Measurements from ENCODE around the gene CAP2.

Gene CAP2

DNA sequence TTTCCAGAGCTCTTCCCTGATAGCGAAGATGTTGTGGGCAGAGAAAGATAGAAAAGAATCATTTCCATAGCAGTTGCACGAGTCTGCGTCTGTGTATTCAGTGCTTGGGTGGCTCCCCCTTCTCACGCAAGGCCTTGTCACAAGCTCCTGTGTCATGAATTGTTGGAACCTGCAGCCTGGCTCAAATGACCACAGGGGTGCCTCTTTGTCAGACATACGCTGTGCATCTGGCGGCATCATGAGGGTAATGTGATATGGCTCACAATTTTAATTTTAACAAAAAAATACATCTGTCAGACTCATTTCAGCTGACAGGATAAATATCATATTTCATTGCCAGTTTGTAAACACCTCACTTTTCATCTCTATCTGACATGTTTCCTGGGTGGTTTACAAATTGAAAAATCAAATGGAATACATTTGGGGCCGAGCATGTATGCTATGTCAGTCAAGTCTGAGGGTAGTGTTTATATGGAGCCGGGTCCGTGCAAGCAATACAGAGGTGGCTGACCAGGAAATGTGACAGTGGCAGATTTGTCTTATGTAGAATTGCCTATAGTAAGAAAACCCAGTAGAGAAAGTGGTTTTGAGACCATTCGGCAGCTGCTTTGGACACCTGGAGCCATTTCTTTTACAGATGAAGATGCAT, 90.9 kb downstream of the CAP2 start:
- CTCF ChIA-PET, result no interaction called here
- H3K4me1 Mint-ChIP-seq, result no peaks in the 10 kb centered on the region
- H3K27me3 Mint-ChIP-seq, result peaks cover 3% of the 10 kb centered on the region
- H3K36me3 Mint-ChIP-seq, result no peaks in the 10 kb centered on the region
- no peak overlapping the region for H3K4me3 Mint-ChIP-seq
- H3K27ac Mint-ChIP-seq, result no peak overlapping the region
- no peak for DNase-seq
- no peaks in the 10 kb centered on the region for H3K9me3 Mint-ChIP-seq

DNA sequence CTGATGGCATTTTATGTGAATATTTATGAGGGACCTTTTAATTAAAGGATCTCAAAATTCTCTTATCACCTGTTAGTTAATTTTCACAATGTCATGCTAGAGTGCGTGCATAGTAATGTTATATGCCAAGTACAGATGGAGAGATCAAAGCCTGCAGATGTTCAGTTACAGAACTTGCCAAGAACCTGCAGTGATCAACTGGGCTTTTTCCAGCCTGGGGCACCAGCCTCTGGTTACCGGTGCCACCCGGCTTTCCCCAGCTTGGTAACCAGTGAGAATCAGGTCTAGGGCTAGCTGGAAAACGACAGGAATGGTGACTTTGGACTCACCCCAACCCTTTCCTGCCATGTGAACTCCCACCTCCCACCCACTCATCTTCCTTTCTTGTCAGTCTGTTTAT, 91.8 kb downstream of the CAP2 start:
- H3K4me1 Mint-ChIP-seq, result no peaks in the 10 kb centered on the region
- no peaks in the 10 kb centered on the region for H3K9me3 Mint-ChIP-seq
- H3K27ac Mint-ChIP-seq, result no peak overlapping the region
- peaks cover 3% of the 10 kb centered on the region for H3K27me3 Mint-ChIP-seq
- no peak for DNase-seq
- no peaks in the 10 kb centered on the region for H3K36me3 Mint-ChIP-seq
- CTCF ChIA-PET, result no interaction called here
- no peak overlapping the region for H3K4me3 Mint-ChIP-seq

- H3K36me3 Mint-ChIP-seq, result no peaks in the 10 kb centered on the region
- no peak for DNase-seq
- H3K4me1 Mint-ChIP-seq, result peaks cover 1% of the 10 kb centered on the region
- H3K27me3 Mint-ChIP-seq, result peaks cover 9% of the 10 kb centered on the region
- H3K9me3 Mint-ChIP-seq, result no peaks in the 10 kb centered on the region
- H3K27ac Mint-ChIP-seq, result no peak overlapping the region
- H3K4me3 Mint-ChIP-seq, result no peak overlapping the region
- CTCF ChIA-PET, result no interaction called here
Observed at GRCh38 chr6:17485946-17486345, 92.6 kb downstream of the CAP2 start.

DNA sequence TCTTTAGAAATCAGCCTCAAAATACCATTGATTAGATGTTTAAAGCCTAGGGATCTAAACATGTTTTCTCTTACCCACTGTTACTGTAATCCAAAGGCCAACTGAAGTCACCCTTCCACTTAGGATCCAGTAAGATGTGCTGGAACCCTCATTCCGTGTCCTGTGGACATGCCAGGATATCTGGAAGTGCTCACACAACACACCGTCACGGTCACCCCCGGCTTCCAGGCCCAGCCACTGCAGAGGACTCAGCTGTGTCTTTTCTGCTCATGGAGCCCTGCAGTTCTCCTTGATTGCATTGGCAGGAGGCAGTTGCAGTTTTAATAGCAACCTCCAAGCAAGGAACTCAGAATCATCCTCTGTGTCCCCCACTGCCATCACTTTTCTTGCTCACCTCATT, 93.3 kb downstream of the CAP2 start:
- Mint-ChIP-seq H3K4me1 (peaks cover 3% of the 10 kb centered on the region), H3K9me3 (no peaks in the 10 kb centered on the region), H3K27ac (no peak overlapping the region), H3K36me3 (no peaks in the 10 kb centered on the region), H3K27me3 (peaks cover 10% of the 10 kb centered on the region), H3K4me3 (no peak overlapping the region)
- CTCF ChIA-PET, result no interaction called here
- no peak for DNase-seq

DNA sequence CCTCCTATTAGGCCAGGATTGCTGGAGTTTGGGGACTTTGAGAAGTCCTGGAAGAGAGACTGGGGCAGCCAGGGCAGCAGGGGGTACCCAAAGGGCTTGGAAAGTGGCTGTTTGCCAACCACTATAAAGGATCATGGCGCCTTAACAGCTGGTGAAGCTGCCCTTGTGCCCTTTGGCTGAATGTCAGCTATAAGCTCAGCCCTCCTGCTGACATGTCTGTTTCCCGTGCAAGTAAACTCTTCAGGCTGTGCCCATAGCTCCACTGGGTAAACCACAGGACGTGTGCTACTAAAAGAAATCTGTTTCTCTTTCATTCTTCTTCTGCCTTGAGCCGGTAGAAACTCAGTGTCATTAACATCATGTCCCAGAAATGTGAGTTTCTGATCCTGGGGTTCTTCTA, 97.3 kb downstream of the CAP2 start:
- Mint-ChIP-seq H3K27ac (no peak overlapping the region), H3K36me3 (no peaks in the 10 kb centered on the region), H3K27me3 (peaks cover 32% of the 10 kb centered on the region), H3K4me3 (no peak overlapping the region), H3K4me1 (peaks cover 3% of the 10 kb centered on the region), H3K9me3 (no peaks in the 10 kb centered on the region)
- CTCF ChIA-PET, result no interaction called here
- no peak for DNase-seq

GRCh38 chr6:17491416-17492142, 98.2 kb downstream of the CAP2 start:
- Mint-ChIP-seq H3K4me1 (peaks cover 3% of the 10 kb centered on the region), H3K27me3 (peaks cover 32% of the 10 kb centered on the region), H3K36me3 (no peaks in the 10 kb centered on the region), H3K4me3 (no peak overlapping the region), H3K9me3 (no peaks in the 10 kb centered on the region), H3K27ac (no peak overlapping the region)
- CTCF ChIA-PET, result no interaction called here
- no peak for DNase-seq

DNA sequence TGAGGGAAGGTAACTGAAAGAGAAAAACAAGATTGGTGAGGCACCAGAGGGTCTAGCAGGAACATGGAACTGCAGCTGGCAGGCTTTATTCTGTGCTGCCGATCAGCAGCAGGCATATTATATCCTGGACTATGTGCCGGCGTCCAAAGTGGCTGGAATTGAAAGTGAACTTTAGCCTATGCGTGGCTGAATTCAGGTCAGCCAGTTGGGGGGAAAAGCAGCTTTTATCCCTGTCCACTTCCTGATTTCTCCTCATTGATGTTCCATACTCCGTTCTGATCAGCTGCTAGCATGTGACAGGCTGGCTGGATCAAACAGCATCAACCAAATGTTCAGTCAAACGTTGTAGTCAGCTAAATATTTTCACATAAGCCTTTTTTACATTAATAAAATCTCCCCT, 99.0 kb downstream of the CAP2 start:
- no peak overlapping the region for H3K27ac Mint-ChIP-seq
- no peaks in the 10 kb centered on the region for H3K36me3 Mint-ChIP-seq
- no peak for DNase-seq
- H3K9me3 Mint-ChIP-seq, result no peaks in the 10 kb centered on the region
- CTCF ChIA-PET, result no interaction called here
- peaks cover 32% of the 10 kb centered on the region for H3K27me3 Mint-ChIP-seq
- H3K4me1 Mint-ChIP-seq, result peaks cover 3% of the 10 kb centered on the region
- H3K4me3 Mint-ChIP-seq, result no peak overlapping the region

DNA sequence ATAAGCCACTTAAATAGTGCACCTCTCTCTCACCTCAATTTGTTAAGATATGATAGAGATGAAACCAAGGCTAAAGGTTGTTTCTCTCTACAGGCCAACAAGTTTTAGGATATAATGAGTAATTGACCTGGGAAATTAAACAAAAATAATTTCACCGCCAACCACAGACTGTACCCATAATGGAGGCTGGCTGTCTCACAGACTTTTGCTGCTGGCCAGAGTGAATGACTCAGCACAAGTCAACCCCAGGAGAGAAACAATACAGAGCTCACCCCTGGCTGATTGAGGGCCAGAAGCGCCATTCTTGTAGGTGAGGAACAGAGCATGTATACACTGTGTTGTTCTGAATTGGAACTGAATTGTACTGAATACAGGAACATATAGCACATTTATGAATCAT, 99.9 kb downstream of the CAP2 start:
- Mint-ChIP-seq H3K27me3 (peaks cover 29% of the 10 kb centered on the region), H3K9me3 (no peaks in the 10 kb centered on the region), H3K27ac (no peak overlapping the region), H3K4me3 (no peak overlapping the region), H3K36me3 (no peaks in the 10 kb centered on the region), H3K4me1 (peaks cover 3% of the 10 kb centered on the region)
- DNase-seq, result no peak
- CTCF ChIA-PET, result no interaction called here

GRCh38 chr6:17494177-17494576, 100.8 kb downstream of the CAP2 start:
- Mint-ChIP-seq H3K4me1 (peaks cover 3% of the 10 kb centered on the region), H3K27me3 (peaks cover 29% of the 10 kb centered on the region), H3K27ac (no peak overlapping the region), H3K9me3 (no peaks in the 10 kb centered on the region), H3K36me3 (no peaks in the 10 kb centered on the region), H3K4me3 (no peak overlapping the region)
- DNase-seq, result no peak
- CTCF ChIA-PET, result no interaction called here

- Mint-ChIP-seq H3K27ac (no peak overlapping the region), H3K4me3 (no peak overlapping the region), H3K36me3 (no peaks in the 10 kb centered on the region), H3K4me1 (peaks cover 3% of the 10 kb centered on the region), H3K9me3 (no peaks in the 10 kb centered on the region), H3K27me3 (peaks cover 29% of the 10 kb centered on the region)
- CTCF ChIA-PET, result no interaction called here
- no peak for DNase-seq
Observed at GRCh38 chr6:17494919-17495318, 101.5 kb downstream of the CAP2 start.

DNA sequence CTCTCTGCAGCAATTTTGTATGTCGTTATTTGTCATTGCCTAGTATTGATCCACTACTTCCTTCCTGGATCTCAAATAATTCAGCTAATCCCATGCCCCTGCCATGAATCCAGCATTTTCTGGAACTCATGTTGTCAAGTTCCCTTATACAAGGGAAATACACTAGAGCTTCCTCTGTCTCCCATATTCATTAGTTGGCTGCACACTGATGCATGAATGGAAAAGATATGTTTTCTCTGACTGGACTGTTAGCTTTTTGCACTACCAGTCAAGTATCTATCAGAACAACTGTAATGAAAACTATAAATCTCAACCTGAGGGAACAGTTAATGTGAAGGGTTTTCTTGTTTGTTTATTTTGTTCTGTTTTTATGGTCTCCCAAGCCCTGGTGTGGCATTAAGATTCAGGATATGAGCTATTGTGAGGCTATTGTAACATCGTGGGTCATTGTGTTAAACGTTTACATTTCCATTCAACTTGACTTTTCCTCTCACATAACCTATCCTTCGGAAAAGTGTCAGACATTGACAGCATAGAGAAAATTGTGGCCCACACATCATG, 104.2 kb downstream of the CAP2 start:
- no peak for DNase-seq
- H3K9me3 Mint-ChIP-seq, result no peaks in the 10 kb centered on the region
- H3K4me3 Mint-ChIP-seq, result no peak overlapping the region
- H3K36me3 Mint-ChIP-seq, result no peaks in the 10 kb centered on the region
- CTCF ChIA-PET, result no interaction called here
- no peaks in the 10 kb centered on the region for H3K4me1 Mint-ChIP-seq
- H3K27ac Mint-ChIP-seq, result no peak overlapping the region
- peaks cover 14% of the 10 kb centered on the region for H3K27me3 Mint-ChIP-seq

GRCh38 chr6:17501442-17501841, 108.0 kb downstream of the CAP2 start:
- Mint-ChIP-seq H3K27ac (no peak overlapping the region), H3K4me3 (no peak overlapping the region), H3K9me3 (no peaks in the 10 kb centered on the region), H3K27me3 (no peaks in the 10 kb centered on the region), H3K4me1 (no peaks in the 10 kb centered on the region), H3K36me3 (no peaks in the 10 kb centered on the region)
- CTCF ChIA-PET, result no interaction called here
- DNase-seq, result no peak

DNA sequence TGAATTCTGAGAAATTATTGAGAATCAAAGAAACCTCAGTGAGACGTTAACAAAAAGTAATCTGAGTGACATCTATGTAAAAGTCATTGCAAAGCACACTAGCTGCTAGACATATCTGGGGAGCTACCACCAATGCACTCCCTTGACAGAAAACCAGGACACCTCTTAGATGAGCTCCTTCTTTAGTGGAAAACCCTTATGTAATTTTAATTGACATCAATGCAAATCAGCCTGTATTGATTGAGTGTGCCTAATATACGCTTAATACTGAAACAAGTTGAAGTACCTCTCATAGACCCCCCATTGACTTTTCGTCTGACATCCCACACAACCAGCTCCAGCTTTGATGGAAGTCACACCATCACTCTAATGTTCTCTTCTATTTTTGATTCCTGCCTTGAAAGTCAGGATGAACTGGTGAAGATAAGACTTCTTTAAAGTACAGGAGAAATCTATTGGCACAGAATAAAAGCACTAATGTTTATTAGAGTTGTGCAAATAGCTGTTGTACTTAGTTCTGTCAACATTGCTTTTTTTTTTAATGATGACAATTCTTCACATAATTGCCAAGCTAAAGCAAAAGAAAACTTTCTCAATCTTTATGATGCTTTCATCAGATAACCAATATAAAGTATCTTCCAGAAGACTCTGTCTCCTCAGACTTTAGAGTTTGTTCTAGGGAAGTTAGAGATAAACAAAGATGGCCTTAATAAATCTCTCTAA, 108.7 kb downstream of the CAP2 start:
- Mint-ChIP-seq H3K27ac (no peak overlapping the region), H3K36me3 (no peaks in the 10 kb centered on the region)
- CTCF ChIA-PET, result no interaction called here

GRCh38 chr6:17503051-17503450, 109.7 kb downstream of the CAP2 start:
- H3K9me3 Mint-ChIP-seq, result no peaks in the 10 kb centered on the region
- H3K36me3 Mint-ChIP-seq, result no peaks in the 10 kb centered on the region
- DNase-seq, result no peak
- no peak overlapping the region for H3K27ac Mint-ChIP-seq
- no peak overlapping the region for H3K4me3 Mint-ChIP-seq
- H3K4me1 Mint-ChIP-seq, result no peaks in the 10 kb centered on the region
- CTCF ChIA-PET, result no interaction called here
- no peaks in the 10 kb centered on the region for H3K27me3 Mint-ChIP-seq

More for the DNA sequence above, 108.7 kb downstream of the CAP2 start:
- Mint-ChIP-seq H3K4me1 (no peaks in the 10 kb centered on the region), H3K9me3 (no peaks in the 10 kb centered on the region), H3K4me3 (no peak overlapping the region), H3K27me3 (no peaks in the 10 kb centered on the region)
- no peak for DNase-seq

DNA sequence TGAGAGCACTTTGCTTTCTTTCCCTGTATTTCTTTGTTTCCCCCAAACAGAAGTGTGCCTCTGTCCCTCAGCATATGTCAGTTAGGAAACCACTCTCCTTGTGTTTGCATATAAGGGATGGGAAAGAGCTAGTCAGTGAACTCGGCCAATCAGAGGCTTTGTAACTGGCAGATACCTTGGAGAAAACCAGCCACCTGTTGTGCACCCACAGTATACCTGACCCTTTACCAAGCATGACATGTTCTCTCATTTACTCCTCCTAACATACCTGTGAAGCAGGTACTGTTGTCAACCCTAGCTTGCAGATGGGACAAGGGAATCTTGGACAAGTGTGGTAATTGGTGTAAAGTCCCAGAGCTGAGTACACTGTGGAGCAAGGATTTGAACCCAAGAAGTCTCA, 110.6 kb downstream of the CAP2 start:
- H3K4me1 Mint-ChIP-seq, result no peaks in the 10 kb centered on the region
- H3K4me3 Mint-ChIP-seq, result no peak overlapping the region
- H3K36me3 Mint-ChIP-seq, result no peaks in the 10 kb centered on the region
- H3K27ac Mint-ChIP-seq, result no peak overlapping the region
- no peaks in the 10 kb centered on the region for H3K27me3 Mint-ChIP-seq
- DNase-seq, result no peak
- no peaks in the 10 kb centered on the region for H3K9me3 Mint-ChIP-seq
- CTCF ChIA-PET, result interaction anchor here (0.7 kb wide), 1 partner anchor 30 kb away, joined by 3 read pairs; no protein-coding TSS in a partner anchor

Data from activated naive CD4-positive, alpha-beta T cell treated with anti-CD3 and anti-CD28 coated beads, Interleukin-2, amount 10 ng/mL, durations not matched to agents 7 days and 5 days (primary cell).